NT2/D1 (cell line): ENCODE measurements around the gene SOX15.

ENCODE experiments used
- SUZ12 ChIP-seq: IDR thresholded peaks from 2 replicates; pipeline ENCODE4 v1.6.1; 2011; ENCODE audit not compliant: insufficient read length, insufficient read depth; ENCODE audit errors: extremely low read depth
- YY1 ChIP-seq: IDR thresholded peaks from 2 replicates; pipeline ENCODE4 v1.6.1; 2011; ENCODE audit not compliant: insufficient read length, insufficient read depth

- no peak for TF ChIP-seq YY1
- TF ChIP-seq SUZ12: no peak
Observed at GRCh38 chr17:7577327-7578199, 12.3 kb downstream of the SOX15 start.
